ENCODE results near the gene GRM8. TPM values are rescaled to one million over a fixed set of nuclear protein-coding genes. Genes with fewer than 3 reads are reported as not detected.

The GRM8 gene
- total RNA-seq, 1 donor from 2014 or later = not detected

DNA sequence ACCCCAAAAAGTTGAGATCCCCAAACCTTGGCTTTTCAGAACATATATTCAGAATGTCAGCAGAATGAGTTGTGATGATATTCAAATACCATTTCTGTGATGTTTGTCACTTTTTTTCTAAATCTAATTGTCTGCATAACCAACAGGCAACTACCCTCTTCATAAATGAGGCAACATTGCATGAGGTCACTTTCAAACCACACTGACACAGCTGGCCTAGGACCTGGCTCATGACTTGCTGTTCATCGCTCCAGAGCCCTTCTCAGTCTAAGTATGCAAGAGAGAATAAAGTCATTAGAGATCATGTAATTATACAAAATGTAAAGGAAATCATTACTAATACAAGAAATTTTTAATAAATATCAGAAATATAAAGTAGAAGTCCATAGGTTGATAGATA lies 681.9 kb downstream of the GRM8 start:
- Histone ChIP-seq H3K36me3 (no peaks in the 10 kb centered on the region), H3K27me3 (no peaks in the 10 kb centered on the region), H3K27ac (no peak overlapping the region), H3K4me1 (no peaks in the 10 kb centered on the region), H3K9me3 (no peaks in the 10 kb centered on the region), H3K4me3 (no peak overlapping the region)
- no peak for DNase-seq
- ATAC-seq = no peak
- intact Hi-C loops (cut with DNase I) = no loop called here
- TF ChIP-seq, protein P1, sequence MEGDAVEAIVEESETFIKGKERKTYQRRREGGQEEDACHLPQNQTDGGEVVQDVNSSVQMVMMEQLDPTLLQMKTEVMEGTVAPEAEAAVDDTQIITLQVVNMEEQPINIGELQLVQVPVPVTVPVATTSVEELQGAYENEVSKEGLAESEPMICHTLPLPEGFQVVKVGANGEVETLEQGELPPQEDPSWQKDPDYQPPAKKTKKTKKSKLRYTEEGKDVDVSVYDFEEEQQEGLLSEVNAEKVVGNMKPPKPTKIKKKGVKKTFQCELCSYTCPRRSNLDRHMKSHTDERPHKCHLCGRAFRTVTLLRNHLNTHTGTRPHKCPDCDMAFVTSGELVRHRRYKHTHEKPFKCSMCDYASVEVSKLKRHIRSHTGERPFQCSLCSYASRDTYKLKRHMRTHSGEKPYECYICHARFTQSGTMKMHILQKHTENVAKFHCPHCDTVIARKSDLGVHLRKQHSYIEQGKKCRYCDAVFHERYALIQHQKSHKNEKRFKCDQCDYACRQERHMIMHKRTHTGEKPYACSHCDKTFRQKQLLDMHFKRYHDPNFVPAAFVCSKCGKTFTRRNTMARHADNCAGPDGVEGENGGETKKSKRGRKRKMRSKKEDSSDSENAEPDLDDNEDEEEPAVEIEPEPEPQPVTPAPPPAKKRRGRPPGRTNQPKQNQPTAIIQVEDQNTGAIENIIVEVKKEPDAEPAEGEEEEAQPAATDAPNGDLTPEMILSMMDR (IDR thresholded peaks at IDR 0.05) = no peak

DNA sequence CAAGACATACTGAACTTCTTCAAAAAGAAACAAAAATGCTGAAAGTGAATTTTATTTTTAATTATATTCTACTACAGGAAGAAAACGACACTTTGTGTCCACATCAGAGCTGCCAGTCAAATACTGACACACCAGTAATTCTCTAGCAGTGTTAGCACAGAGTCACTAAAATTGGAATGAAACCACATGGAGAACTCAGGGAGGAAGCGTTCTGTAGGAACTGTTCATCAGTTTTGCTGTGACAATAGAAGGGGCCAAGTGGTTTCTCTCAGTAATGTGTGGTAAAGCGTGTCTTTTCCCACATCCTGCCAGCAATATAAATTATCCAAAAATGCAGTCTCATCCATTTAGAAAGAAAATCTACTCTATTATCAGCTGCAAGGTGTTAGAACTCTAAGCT lies 683.3 kb downstream of the GRM8 start:
- H3K4me1 ChIP-seq = no peaks in the 10 kb centered on the region
- H3K36me3 ChIP-seq = no peaks in the 10 kb centered on the region
- intact Hi-C loops (cut with DNase I) = no loop called here
- ATAC-seq (no peak), DNase-seq (no peak)
- no peaks in the 10 kb centered on the region for H3K9me3 ChIP-seq
- no peaks in the 10 kb centered on the region for H3K27me3 ChIP-seq
- H3K4me3 ChIP-seq = no peak overlapping the region
- H3K27ac ChIP-seq = no peak overlapping the region
- TF ChIP-seq, protein P1 (IDR thresholded peaks at IDR 0.05) = no peak

DNA sequence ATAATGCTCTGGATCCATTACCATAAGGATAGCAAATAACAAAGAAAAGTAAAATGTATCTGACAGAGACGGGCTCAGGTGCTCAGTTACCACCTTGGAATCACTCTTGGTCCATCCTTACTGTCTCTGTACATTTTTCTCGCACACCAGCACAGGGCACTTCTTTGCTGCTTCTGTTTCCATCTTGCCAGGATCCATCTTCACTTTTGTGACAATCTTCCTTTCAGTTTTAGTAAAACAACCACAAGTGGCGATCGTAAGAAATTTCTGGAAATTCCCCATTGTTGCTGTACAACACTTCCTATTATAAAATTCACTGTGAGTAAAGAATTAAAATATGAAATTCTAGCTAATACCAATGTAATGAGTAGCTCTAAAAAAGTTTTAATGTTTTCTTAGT lies 695.5 kb downstream of the GRM8 start:
- H3K36me3 ChIP-seq = no peaks in the 10 kb centered on the region
- ATAC-seq (no peak), DNase-seq (no peak)
- H3K27me3 ChIP-seq = no peaks in the 10 kb centered on the region
- H3K4me3 ChIP-seq = no peak overlapping the region
- TF ChIP-seq, protein P1 (IDR thresholded peaks at IDR 0.05) = no peak
- H3K4me1 ChIP-seq = no peaks in the 10 kb centered on the region
- intact Hi-C loops (cut with DNase I) = no loop called here
- H3K9me3 ChIP-seq = no peaks in the 10 kb centered on the region
- no peak overlapping the region for H3K27ac ChIP-seq

DNA sequence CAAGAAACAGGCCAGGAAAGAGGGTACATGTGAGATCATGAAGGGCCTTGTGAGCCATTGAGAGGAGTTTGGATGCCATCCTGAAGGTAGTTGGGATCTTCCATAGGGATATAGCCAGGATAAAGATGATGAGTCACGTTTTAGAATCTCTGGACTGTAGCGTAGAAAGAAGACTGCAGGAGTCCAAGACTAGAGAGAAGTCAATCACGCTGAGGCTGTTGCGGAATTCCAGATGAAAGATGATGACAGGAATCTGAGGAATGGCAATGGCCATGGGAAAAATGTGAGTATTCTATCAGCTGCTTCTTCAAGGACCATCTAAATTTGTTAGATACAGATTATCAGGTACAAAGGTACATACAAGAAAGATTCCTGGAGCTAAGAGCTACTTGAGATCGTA lies 711.3 kb downstream of the GRM8 start:
- intact Hi-C loops (cut with DNase I) = no loop called here
- Histone ChIP-seq H3K4me1 (no peaks in the 10 kb centered on the region), H3K36me3 (no peaks in the 10 kb centered on the region), H3K4me3 (no peak overlapping the region), H3K9me3 (no peaks in the 10 kb centered on the region), H3K27ac (no peak overlapping the region), H3K27me3 (no peaks in the 10 kb centered on the region)
- TF ChIP-seq, protein P1 (IDR thresholded peaks at IDR 0.05) = no peak
- ATAC-seq (no peak), DNase-seq (no peak)

DNA sequence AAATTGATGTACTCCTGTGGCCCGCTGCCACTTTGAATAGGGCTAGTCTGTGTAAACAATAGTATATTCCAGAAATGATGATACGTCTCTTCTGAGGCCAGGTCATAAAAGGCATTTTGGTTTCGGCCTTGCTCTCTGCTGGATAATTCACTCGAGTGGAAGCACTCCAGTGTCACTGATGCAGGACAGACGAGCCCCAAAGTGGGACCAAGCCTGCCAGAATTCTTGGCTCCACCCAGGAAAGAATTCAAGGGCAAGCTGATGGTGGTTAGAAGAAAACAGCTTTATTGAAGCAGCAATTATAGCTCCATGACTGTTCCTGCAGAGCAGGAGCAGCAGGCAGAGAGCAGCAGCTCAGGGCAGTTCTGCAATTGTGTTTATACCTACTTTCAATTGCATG lies 717.6 kb downstream of the GRM8 start:
- Histone ChIP-seq H3K4me1 (no peaks in the 10 kb centered on the region), H3K9me3 (no peaks in the 10 kb centered on the region), H3K36me3 (no peaks in the 10 kb centered on the region), H3K27ac (no peak overlapping the region), H3K4me3 (no peak overlapping the region), H3K27me3 (no peaks in the 10 kb centered on the region)
- ATAC-seq (no peak), DNase-seq (no peak)
- intact Hi-C loops (cut with DNase I) = no loop called here
- TF ChIP-seq, protein P1 (IDR thresholded peaks at IDR 0.05) = no peak

DNA sequence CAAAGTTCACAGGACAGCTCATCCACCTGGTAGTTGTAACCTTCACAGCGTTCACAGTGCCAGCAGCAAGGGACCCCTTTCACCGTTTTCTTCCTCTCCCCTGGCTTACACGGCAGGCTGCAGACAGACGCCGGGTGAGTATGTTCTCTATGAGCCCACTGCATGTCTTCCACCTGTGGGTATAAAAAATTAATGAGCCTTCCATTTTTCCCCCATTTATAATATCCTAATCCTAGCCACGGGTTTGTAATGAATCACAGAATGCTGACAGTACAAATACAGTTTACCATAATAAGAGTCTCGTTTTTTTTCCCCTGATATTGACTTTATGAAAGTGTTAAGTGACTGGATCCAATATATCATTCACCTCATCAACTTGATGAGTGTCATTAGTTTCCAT lies 719.0 kb downstream of the GRM8 start:
- TF ChIP-seq, protein P1 (IDR thresholded peaks at IDR 0.05) = no peak
- DNase-seq (no peak), ATAC-seq (no peak)
- Histone ChIP-seq H3K4me1 (no peaks in the 10 kb centered on the region), H3K27me3 (no peaks in the 10 kb centered on the region), H3K4me3 (no peak overlapping the region), H3K9me3 (no peaks in the 10 kb centered on the region), H3K36me3 (no peaks in the 10 kb centered on the region), H3K27ac (no peak overlapping the region)
- intact Hi-C loops (cut with DNase I) = no loop called here

Measured in upper lobe of right lung (tissue), 1 donor.